K562 (cell line): ENCODE measurements around the gene TMC4.

Source experiments
- CBX5 ChIP-seq: IDR thresholded peaks from 2 replicates; pipeline ENCODE4 v1.6.1; 2014; ENCODE audit warnings: low read depth, borderline replicate concordance
- CHD7 ChIP-seq: fragments of 200-600 bp; sonication (generic); IDR thresholded peaks from one replicate; pipeline ENCODE4 v1.6.1; 2012; ENCODE audit warnings: mild to moderate bottlenecking, low read depth, low read length, inconsistent platforms
- EP300 ChIP-seq: IDR thresholded peaks from 2 replicates; pipeline ENCODE4 v1.6.1; 2012; ENCODE audit warnings: low read length, improper control_type of control experiment
- EZH2 ChIP-seq: IDR thresholded peaks from 2 replicates; pipeline ENCODE4 v1.6.1; 2012; ENCODE audit warnings: low read depth, mild to moderate bottlenecking, inconsistent platforms, low read length, borderline replicate concordance
- FOXA3 ChIP-seq, 2 experiments: fragments of 450-650 bp in 1 of 2; sonication (generic) in 1 of 2; formaldehyde crosslinking; IDR thresholded peaks in 1 of 2; conservative IDR thresholded peaks in 1 of 2; 2 replicates each; pipeline versions ENCODE4 v1.4.0 to v1.8.0; 2020 to 2022; ENCODE audit warnings: mild to moderate bottlenecking in 2 of 2, missing genetic modification reagents in 1 of 2
- HMG20A ChIP-seq: fragments of 450-650 bp; formaldehyde crosslinking; conservative IDR thresholded peaks from 2 replicates; pipeline ENCODE4 v1.4.0; 2020; ENCODE audit warnings: mild to moderate bottlenecking, mixed read lengths
- PCBP2 ChIP-seq: fragments of 200-400 bp; formaldehyde crosslinking; IDR thresholded peaks from 2 replicates; pipeline ENCODE4 v1.6.1; 2018; ENCODE audit warnings: low read length, low read depth, mild to moderate bottlenecking, moderate library complexity; ENCODE audit not compliant: poor library complexity, severe bottlenecking
- SPI1 ChIP-seq: IDR thresholded peaks from 2 replicates; pipeline ENCODE4 v1.6.1; 2011; ENCODE audit warnings: low read depth, low read length, control low read depth, borderline replicate concordance
- THRA ChIP-seq: fragments of 450-650 bp; IDR thresholded peaks from 2 replicates; pipeline ENCODE4 v1.6.1; 2017; ENCODE audit warnings: mild to moderate bottlenecking, moderate library complexity
- ZBTB5 ChIP-seq: fragments of 450-650 bp; IDR thresholded peaks from 2 replicates; pipeline ENCODE4 v1.6.1; 2017; ENCODE audit warnings: antibody characterized with exemption
- ZBTB7A ChIP-seq: IDR thresholded peaks from 2 replicates; pipeline ENCODE4 v1.6.1; 2011; ENCODE audit warnings: low read depth, mild to moderate bottlenecking, low read length, moderate library complexity, borderline replicate concordance; ENCODE audit not compliant: control insufficient read depth
- ZNF766 ChIP-seq: fragments of 200-800 bp; sonication (Bioruptor generic); conservative IDR thresholded peaks from 2 replicates; pipeline ENCODE4 v1.6.1; 2016; ENCODE audit warnings: missing genetic modification characterization, missing compliant biosample characterization

DNA sequence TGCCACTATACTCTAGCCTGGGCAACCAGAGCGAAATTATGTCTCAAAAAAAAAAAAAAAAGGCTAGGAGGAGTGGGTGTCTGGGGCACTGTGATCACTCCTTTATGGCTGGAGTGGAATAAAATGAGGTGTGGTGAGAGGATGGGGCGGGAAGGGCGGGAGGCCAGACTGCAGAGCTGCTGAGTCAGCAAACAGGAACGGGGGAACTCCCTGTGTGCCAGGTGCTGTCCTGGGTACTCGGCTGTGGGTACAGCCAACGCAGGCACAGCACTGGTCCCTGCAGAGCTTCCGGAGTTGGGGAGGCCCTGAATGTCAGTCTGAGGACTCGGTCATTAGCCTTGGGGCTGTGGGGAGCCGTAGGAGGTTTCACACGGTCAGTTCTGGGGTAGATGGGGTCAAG is 51.7 kb downstream of the TMC4 start:
- no peak for TF ChIP-seq HMG20A (CRISPR knock-in tag)
- TF ChIP-seq CHD7 = no peak
- TF ChIP-seq ZBTB5 = no peak
- no peak for TF ChIP-seq EZH2
- TF ChIP-seq ZNF766 (CRISPR knock-in tag) = no peak
- TF ChIP-seq PCBP2 = no peak
- TF ChIP-seq ZBTB7A = no peak
- no peak for TF ChIP-seq SPI1
- TF ChIP-seq EP300 = no peak
- no peak for TF ChIP-seq FOXA3 (CRISPR knock-in tag; conservative IDR thresholded peaks at IDR 0.05 in 1 of 2, IDR thresholded peaks at IDR 0.05 in 1 of 2)
- no peak for TF ChIP-seq CBX5
- no peak for TF ChIP-seq THRA
